ENCODE results near the gene CCDC78.

Gene CCDC78

GRCh38 chr16:723695-724094 is 2.5 kb downstream of the CCDC78 start:
- TF ChIP-seq CTCF (IDR thresholded peaks at IDR 0.05; ENCODE audit: unreplicated experiment in 3 of 3) = no peak
- Mint-ChIP-seq H3K4me3 (no peak overlapping the region), H3K4me1 (peaks cover 11% of the 10 kb centered on the region), H3K9me3 (no peaks in the 10 kb centered on the region), H3K27me3 (ENCODE audit: low read depth) (peaks cover 12% of the 10 kb centered on the region), H3K36me3 (ENCODE audit: low read depth) (no peaks in the 10 kb centered on the region), H3K27ac (no peak overlapping the region)

DNA sequence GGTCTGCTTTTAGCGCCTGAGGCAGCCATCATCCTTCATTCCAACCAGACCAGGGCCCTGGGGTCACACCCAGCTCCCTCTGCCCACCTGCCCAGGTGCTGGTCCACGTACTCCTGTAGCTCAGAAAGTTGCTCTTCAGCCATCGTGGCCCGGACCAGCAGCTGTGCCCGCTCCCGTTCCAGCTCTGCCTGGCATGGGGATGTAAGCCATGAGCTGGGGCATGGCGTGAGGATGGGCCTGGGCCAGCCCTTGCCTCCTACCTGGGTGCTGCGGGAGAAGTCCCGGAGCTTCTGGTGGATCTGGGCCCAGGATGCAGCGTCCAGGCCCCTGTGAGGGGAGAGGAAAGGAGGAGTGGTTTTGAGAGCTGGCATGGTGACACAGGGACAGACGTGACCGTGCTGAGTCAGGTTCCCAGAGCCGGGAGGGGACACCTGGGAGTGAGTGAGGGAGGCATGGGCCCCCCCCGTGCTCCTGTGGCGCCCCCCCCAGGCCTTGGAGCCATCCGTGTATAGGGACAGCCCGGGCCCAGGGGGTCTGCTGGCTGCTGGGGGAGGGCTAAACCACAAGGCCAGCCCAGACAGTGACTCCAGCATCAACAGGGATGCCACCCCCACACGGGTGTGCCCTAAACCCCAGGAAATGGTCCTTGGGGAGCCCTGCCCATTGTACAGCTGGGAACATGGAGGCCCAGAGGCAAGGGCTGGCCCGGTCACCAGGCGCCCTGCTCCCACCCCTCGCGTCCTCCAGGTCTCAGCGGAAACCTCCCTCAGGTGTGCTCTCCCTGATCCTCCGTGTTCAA is 3.2 kb downstream of the CCDC78 start:
- no peaks in the 10 kb centered on the region for H3K9me3 Mint-ChIP-seq
- peaks cover 14% of the 10 kb centered on the region for H3K27me3 Mint-ChIP-seq (ENCODE audit: low read depth)
- H3K4me3 Mint-ChIP-seq = peak overlapping the region; percentile 66 to 72 (median 70)
- H3K27ac Mint-ChIP-seq = no peak overlapping the region
- H3K4me1 Mint-ChIP-seq = peaks cover 11% of the 10 kb centered on the region
- H3K36me3 Mint-ChIP-seq (ENCODE audit: low read depth) = no peaks in the 10 kb centered on the region
- no peak for TF ChIP-seq CTCF (IDR thresholded peaks at IDR 0.05; ENCODE audit: unreplicated experiment in 3 of 3)

GRCh38 chr16:721765-722540 is 4.3 kb downstream of the CCDC78 start:
- H3K9me3 Mint-ChIP-seq = no peaks in the 10 kb centered on the region
- peaks cover 11% of the 10 kb centered on the region for H3K4me1 Mint-ChIP-seq

DNA sequence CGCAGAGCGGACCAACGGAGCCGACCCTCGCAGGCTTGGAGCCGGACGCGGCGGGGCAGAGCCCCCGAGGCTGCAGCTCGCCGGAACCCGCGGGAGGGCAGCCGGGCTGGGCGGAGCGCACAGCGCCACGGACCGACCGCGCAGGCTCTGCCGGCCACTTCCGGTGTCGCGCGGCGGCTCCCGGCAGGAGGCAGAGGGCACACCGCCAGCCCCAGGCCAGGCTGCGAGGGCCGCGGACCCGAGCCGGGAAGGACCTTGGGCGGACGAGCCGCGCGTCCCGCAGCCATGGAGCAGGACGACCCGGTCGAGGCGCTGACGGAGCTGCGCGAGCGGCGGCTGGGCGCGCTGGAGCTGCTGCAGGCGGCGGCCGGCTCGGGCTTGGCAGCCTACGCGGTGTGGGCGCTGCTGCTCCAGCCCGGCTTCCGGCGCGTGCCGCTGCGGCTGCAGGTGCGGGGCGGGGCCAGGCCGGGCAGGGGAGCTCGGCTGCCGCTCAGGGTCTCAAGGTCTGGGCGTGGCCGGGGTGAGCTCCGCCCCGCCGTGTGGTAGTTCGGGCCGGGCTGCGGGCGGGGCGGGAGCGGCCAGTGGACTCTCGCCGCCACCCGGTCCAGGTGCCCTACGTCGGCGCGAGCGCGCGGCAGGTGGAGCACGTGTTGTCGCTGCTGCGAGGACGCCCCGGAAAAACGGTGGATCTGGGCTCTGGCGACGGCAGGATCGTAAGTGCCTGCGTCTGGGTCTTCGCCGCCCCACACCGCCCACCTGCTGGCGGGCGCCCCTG is 5.1 kb downstream of the CCDC78 start, which contains the start of gene ANTKMT:
Gene ANTKMT (plus strand): TSS at position 157 of the 775 bp plus-strand sequence. CDS start 129 bp downstream, at position 286.
- no peaks in the 10 kb centered on the region for H3K36me3 Mint-ChIP-seq (ENCODE audit: low read depth)

More at GRCh38 chr16:721765-722540, 4.3 kb downstream of the CCDC78 start:
- Mint-ChIP-seq H3K4me3 (peak overlapping the region; percentile 70 to 72 (median 70)), H3K27ac (no peak overlapping the region), H3K36me3 (ENCODE audit: low read depth) (no peaks in the 10 kb centered on the region), H3K27me3 (ENCODE audit: low read depth) (peaks cover 14% of the 10 kb centered on the region)
- no peak for TF ChIP-seq CTCF (IDR thresholded peaks at IDR 0.05; ENCODE audit: unreplicated experiment in 3 of 3)

More for the DNA sequence above, 5.1 kb downstream of the CCDC78 start, which contains the start of gene ANTKMT:
- Mint-ChIP-seq H3K27ac (peak within 1 kb of the TSS; percentile 88 to 94 (median 90)), H3K27me3 (ENCODE audit: low read depth) (peaks cover 12% of the 10 kb centered on the region), H3K9me3 (no peaks in the 10 kb centered on the region), H3K4me1 (peaks cover 11% of the 10 kb centered on the region), H3K4me3 (peak within 1 kb of the TSS; percentile 84 to 90 (median 88))
- no peak for TF ChIP-seq CTCF (IDR thresholded peaks at IDR 0.05; ENCODE audit: unreplicated experiment in 3 of 3)
